Endothelial cell of umbilical vein (primary cell): ENCODE data around the gene HMCES.

Experiments used
- GATA2 ChIP-seq: IDR thresholded peaks from 2 replicates; pipeline ENCODE4 v1.7.0; 2011; ENCODE audit warnings: low read depth, mild to moderate bottlenecking, moderate library complexity, mixed read lengths, low read length; ENCODE audit not compliant: insufficient read length, insufficient read depth
- POLR2A ChIP-seq: IDR thresholded peaks from 2 replicates; pipeline ENCODE4 v1.6.1; 2012; ENCODE audit warnings: low read depth, mild to moderate bottlenecking, control low read depth, low read length
- POLR2AphosphoS5 ChIP-seq: IDR thresholded peaks from 2 replicates; pipeline ENCODE4 v1.6.1; 2012; ENCODE audit warnings: low read depth, mild to moderate bottlenecking, control low read depth, low read length, moderate library complexity; ENCODE audit not compliant: insufficient read depth
- TF ChIP-seq, protein P1 (sequence below), 2 donors: IDR thresholded peaks; 1 replicate in 1 of 2; 2 replicates in 1 of 2; pipeline ENCODE4 v1.5.1; 2011; ENCODE audit warnings: low read length in 2 of 2, mild to moderate bottlenecking in 2 of 2, moderate library complexity in 2 of 2, control low read depth in 1 of 2, inconsistent platforms in 1 of 2, low read depth in 1 of 2; ENCODE audit not compliant: insufficient read depth in 1 of 2; ENCODE audit errors: extremely low read depth in 1 of 2
- TF ChIP-seq, protein P2 (sequence below): IDR thresholded peaks from 2 replicates; pipeline ENCODE4 v1.6.1; 2011; ENCODE audit not compliant: insufficient read depth, insufficient read length

- TF ChIP-seq, protein P1, sequence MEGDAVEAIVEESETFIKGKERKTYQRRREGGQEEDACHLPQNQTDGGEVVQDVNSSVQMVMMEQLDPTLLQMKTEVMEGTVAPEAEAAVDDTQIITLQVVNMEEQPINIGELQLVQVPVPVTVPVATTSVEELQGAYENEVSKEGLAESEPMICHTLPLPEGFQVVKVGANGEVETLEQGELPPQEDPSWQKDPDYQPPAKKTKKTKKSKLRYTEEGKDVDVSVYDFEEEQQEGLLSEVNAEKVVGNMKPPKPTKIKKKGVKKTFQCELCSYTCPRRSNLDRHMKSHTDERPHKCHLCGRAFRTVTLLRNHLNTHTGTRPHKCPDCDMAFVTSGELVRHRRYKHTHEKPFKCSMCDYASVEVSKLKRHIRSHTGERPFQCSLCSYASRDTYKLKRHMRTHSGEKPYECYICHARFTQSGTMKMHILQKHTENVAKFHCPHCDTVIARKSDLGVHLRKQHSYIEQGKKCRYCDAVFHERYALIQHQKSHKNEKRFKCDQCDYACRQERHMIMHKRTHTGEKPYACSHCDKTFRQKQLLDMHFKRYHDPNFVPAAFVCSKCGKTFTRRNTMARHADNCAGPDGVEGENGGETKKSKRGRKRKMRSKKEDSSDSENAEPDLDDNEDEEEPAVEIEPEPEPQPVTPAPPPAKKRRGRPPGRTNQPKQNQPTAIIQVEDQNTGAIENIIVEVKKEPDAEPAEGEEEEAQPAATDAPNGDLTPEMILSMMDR (IDR thresholded peaks at IDR 0.05; ENCODE audit: extremely low read depth in 1 of 2, insufficient read depth in 1 of 2, low read depth in 1 of 2, low read length in 2 of 2) = no peak
- TF ChIP-seq POLR2AphosphoS5 = no peak
- TF ChIP-seq, protein P2, sequence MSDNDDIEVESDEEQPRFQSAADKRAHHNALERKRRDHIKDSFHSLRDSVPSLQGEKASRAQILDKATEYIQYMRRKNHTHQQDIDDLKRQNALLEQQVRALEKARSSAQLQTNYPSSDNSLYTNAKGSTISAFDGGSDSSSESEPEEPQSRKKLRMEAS = no peak
- TF ChIP-seq POLR2A = no peak
- no peak for TF ChIP-seq GATA2
Observed at GRCh38 chr3:129330409-129330808, 51.7 kb downstream of the HMCES start.
